Right forelimb (tissue), 1 donor: ENCODE data around the gene GABRB3.
A peak's percentile ranks its signal among the peaks of the same experiment; 100 is the strongest.

ENCODE experiments used
- DNase-seq: peaks from one replicate; pipeline ENCODE4 v3.0.0-alpha.2; 2018

Gene GABRB3

DNA sequence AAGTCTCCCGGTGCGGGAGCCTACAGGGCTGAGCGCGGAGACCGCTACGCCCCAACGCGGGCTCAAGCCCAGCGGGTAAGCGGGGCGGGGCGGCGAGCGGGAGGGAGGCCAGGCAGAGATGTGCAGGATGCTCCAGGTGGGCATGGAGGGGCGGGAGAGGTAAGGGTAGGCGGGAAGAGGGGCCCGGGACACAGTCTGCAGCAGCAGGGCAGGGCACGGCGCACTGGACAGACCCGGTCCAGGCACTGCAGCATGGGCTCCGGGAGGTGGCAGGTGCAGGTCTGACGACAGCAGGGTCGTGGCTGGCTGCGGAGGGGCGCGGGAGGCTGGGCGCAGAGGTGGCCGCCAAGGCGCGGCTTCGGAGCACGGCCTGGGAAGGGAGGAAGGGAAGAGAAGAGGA is 102.8 kb downstream of the GABRB3 start:
- no peak for DNase-seq

- no peak for DNase-seq
Measured at GRCh38 chr15:26667222-26667988, 105.5 kb downstream of the GABRB3 start.

- no peak for DNase-seq
Measured at GRCh38 chr15:26665957-26666791, 106.7 kb downstream of the GABRB3 start.

GRCh38 chr15:26662283-26662682 is 110.6 kb downstream of the GABRB3 start:
- DNase-seq = no peak

DNA sequence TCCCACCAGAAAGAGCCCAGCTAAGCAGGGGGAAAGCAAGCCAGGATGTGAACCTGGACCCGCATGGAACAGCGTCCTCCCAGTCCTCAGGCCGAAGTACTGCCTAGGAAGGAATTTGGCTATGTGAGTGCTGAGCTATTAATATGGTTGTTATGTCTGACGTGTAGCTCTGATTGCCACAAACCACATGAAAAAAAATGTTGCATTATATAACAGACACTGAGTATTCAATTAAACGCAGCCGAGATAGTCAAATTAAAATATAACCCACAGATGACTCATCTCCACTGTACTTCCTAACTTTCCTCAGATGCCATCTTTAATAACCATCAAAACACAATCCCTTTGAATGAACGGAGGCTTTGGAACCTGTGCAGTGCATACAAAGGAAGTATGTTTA is 111.1 kb downstream of the GABRB3 start:
- no peak for DNase-seq

DNA sequence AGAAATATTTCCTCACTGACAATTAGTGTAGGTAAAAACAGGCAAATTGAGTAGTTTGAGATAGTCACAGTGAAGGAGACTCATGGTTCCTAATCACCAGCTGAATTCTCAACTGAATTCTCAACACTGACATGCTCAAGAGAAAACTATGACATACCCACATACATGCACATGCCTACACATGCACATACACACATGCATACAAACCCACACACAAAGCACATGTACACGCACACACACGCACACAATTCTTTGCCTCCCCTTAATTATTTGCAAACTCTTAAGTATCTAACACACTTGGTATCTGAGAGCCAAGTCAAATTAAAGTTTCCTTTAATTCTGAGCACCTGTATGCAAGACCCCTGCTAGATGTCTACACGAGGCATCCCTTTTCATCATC is 111.8 kb downstream of the GABRB3 start:
- DNase-seq = no peak

DNA sequence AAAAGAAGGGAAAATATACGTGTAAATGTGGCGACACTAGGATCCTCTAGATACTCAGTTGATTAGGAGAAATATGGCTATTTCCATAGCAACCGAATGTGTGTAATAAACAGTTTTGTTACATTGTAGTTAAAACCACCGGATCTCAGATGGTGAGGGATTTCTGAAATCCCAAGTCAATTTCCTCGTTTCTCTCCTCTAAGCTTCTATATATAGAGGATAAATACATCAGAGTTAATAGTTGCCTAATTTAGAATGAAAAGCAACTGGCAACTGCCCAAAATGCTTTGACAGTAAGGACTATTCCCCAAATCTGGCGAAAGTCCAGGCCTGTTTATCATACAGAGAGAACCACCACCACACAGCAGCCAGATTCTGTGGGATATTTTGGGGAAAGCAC is 112.6 kb downstream of the GABRB3 start:
- DNase-seq = no peak

GRCh38 chr15:26658290-26658689 is 114.6 kb downstream of the GABRB3 start:
- no peak for DNase-seq

GRCh38 chr15:26656080-26656479 is 116.8 kb downstream of the GABRB3 start:
- no peak for DNase-seq

DNA sequence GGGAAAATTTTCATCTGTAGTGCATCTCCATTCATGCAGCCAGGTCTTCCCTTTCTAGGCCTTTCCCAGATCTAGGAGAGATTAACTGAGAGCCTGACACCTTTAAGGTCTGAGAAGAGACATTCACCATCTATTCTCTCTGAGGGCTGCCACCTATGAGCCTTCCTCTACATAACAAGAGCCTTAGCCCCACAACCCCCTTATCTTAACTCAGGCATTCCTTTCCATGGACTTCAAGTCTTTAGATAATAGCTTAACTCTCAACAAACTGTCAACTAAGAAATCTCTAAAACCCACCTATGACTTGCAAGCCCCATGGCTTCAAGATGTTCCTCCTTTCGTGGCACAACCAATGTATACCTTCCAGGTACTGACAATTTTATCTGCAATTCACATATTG is 121.0 kb downstream of the GABRB3 start:
- no peak for DNase-seq

DNA sequence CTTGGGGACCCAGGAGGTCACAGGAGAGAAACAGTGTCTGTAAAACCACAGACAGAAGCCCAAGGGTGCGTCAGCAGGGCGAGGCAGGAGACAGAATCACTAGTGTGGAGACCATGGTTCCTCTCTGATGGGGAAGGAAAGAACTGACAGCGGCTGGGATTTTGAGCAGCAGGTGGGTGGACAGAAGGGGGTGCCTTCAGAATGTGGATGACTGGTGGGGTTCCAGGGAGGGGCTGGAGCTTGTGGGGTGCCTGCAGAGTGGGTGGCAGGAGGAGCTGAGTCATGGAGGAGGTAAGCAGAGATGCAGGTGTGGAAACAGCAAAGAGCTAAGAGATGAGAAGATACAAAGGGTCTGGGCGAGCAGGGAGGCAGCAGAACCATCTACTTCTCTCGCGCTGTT is 124.2 kb downstream of the GABRB3 start:
- no peak for DNase-seq

GRCh38 chr15:26644948-26645347 is 127.9 kb downstream of the GABRB3 start:
- no peak for DNase-seq

GRCh38 chr15:26641144-26641543 is 131.7 kb downstream of the GABRB3 start:
- DNase-seq = no peak

- DNase-seq = no peak
Measured at GRCh38 chr15:26640601-26641000, 132.3 kb downstream of the GABRB3 start.

DNA sequence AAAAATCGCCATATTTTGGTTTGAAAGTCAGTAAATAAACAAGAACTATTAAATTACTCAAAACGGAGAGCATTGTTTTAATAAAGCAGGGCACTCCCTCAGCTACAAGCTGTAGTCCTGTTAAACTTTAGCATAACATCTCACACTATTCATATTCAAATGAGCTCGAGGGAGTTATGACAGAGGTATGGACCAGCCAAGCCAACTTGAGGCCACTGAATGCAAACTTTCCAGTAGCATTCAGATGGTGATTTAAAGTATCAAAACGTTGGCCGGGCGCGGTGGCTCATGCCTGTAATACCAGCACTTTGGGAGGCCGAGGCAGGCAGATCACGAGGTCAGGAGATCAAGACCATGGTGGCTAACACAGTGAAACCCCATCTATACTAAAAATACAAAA is 132.9 kb downstream of the GABRB3 start:
- no peak for DNase-seq

- no peak for DNase-seq
Measured at GRCh38 chr15:26635614-26636013, 137.3 kb downstream of the GABRB3 start.

GRCh38 chr15:26635105-26635504 is 137.8 kb downstream of the GABRB3 start:
- DNase-seq = no peak

GRCh38 chr15:26634319-26634718 is 138.5 kb downstream of the GABRB3 start:
- no peak for DNase-seq

DNA sequence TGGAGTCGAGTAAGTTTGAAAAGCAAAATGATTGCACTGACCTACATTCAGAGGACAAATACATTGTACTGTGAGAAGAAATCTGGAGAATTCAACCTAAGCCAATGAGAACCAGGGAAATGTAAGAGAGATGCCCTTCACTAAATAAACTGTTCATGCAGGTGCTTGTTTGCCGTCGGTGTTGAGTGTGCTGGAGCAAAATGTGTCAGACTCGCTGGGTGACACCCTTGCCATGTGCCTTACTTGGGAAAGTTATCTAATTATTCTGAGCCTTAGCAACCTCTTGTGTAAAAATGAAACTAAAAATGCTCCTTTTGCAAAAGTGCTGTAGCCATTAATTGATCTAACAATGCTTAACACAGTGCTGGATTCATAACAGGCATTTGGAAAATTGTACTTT is 140.4 kb downstream of the GABRB3 start:
- no peak for DNase-seq

- no peak for DNase-seq
Measured at GRCh38 chr15:26631894-26632293, 141.0 kb downstream of the GABRB3 start.

- DNase-seq = no peak
Measured at GRCh38 chr15:26630857-26631256, 142.0 kb downstream of the GABRB3 start.

GRCh38 chr15:26628879-26629529 is 143.9 kb downstream of the GABRB3 start:
- peak; percentile 51 for DNase-seq

DNA sequence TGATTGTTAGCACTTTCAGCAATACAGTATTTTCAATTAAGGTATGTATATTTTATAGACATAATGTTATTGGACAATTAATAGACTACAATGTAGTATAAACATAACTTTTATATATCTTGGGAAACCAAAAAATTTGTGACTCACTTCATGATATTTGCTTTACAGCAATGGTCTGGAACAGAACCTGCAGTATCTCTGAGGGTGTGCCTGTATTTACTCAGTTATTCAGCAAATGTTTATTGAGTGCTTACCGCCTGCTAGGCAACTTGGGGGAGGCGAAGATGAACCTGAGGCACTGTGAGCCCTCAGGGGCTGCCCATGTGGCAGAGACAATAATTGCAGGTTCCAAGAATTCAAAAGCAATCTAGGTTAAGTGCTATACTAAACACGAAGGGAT is 144.8 kb downstream of the GABRB3 start:
- DNase-seq = no peak

DNA sequence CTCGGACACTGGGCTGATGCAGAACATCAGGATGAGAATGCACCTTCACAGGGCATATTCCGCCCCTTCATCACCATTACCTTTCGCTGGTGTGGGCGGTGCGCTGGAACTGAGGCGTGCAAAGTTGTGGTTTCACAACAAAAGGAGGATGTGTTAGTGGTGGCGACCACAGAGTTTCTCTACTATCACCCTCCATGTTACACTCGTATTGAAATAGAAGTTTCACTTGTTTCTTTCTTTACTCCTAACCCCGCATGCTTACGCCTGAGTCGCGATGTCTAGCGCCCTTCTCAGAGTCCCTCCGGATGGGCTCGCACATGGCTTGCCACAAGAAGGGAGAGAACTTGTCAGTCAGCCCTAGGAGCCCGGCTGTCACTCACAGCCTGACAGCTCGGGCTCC is 148.7 kb downstream of the GABRB3 start:
- no peak for DNase-seq
